Measurements from ENCODE around the gene PDXK.
A peak's percentile ranks its signal among the peaks of the same experiment; 100 is the strongest.

PDXK gene

GRCh38 chr21:43740497-43741156 is 21.7 kb downstream of the PDXK start:
- Histone ChIP-seq H3K9ac (ENCODE audit: low read depth, low read length, poor library complexity) (no peak overlapping the region), H3K14ac (ENCODE audit: low read length) (no peak overlapping the region), H2BK15ac (ENCODE audit: low read length) (no peak overlapping the region), H4K8ac (ENCODE audit: low read depth, low read length) (no peak overlapping the region), H2BK12ac (ENCODE audit: low read length) (no peak overlapping the region), H3K4me2 (ENCODE audit: insufficient read depth, low read length, poor library complexity, severe bottlenecking) (peak overlapping the region; percentile 43), H3K9me3 (replicated peaks in 1 of 2; ENCODE audit: control insufficient read depth in 2 of 2, insufficient read depth in 1 of 2, low read depth in 1 of 2, low read length in 2 of 2) (peaks cover 0 to 1% of the 10 kb centered on the region in 2 donors), H3K4me1 (ENCODE audit: control insufficient read depth in 2 of 2, insufficient read depth in 1 of 2, low read depth in 1 of 2, low read length in 2 of 2) (peaks cover 4 to 10% of the 10 kb centered on the region in 2 donors), H2BK120ac (ENCODE audit: low read depth, low read length) (no peak overlapping the region), H3K18ac (ENCODE audit: low read length) (no peak overlapping the region), H3K27me3 (ENCODE audit: control insufficient read depth in 3 of 3, insufficient read depth in 3 of 3, low read depth in 1 of 3, low read length in 3 of 3) (no peaks in the 10 kb centered on the region), H2AFZ (ENCODE audit: low read length) (peak overlapping the region; percentile 2), H2AK5ac (ENCODE audit: low read depth, low read length) (no peak overlapping the region), H2BK5ac (ENCODE audit: low read length) (no peak overlapping the region), H3K4me3 (ENCODE audit: low read length in 2 of 2) (no peak overlapping the region), H4K91ac (ENCODE audit: low read depth, low read length, poor library complexity) (no peak overlapping the region), H3K4ac (ENCODE audit: low read length) (no peak overlapping the region), H3K27ac (replicated peaks; ENCODE audit: low read length) (peak overlapping the region; percentile 10), H3K36me3 (replicated peaks in 1 of 2; ENCODE audit: control insufficient read depth in 2 of 2, insufficient read depth in 2 of 2, low read length in 2 of 2) (peaks cover 6 to 34% of the 10 kb centered on the region in 2 donors), H3K23ac (ENCODE audit: low read depth, low read length, poor library complexity) (no peak overlapping the region), H3K79me1 (ENCODE audit: low read depth, low read length) (peaks cover 4% of the 10 kb centered on the region)
- WGBS, 2 donors (ENCODE audit: extremely low coverage in 2 of 2, insufficient read length in 2 of 2, insufficient replicate concordance in 1 of 2): no CpG with 5 or more reads among the region's 25 CpGs
- DNase-seq (ENCODE audit: low spot score): peak; percentile 53

GRCh38 chr21:43741423-43742096 is 22.6 kb downstream of the PDXK start:
- Histone ChIP-seq H3K79me1 (ENCODE audit: low read depth, low read length) (peaks cover 4% of the 10 kb centered on the region), H2AK5ac (ENCODE audit: low read depth, low read length) (peak overlapping the region; percentile 86), H3K18ac (ENCODE audit: low read length) (peak overlapping the region; percentile 77), H3K36me3 (replicated peaks in 1 of 2; ENCODE audit: control insufficient read depth in 2 of 2, insufficient read depth in 2 of 2, low read length in 2 of 2) (peaks cover 11 to 44% of the 10 kb centered on the region in 2 donors), H3K9ac (ENCODE audit: low read depth, low read length, poor library complexity) (peak overlapping the region; percentile 83), H3K27me3 (ENCODE audit: control insufficient read depth in 3 of 3, insufficient read depth in 3 of 3, low read depth in 1 of 3, low read length in 3 of 3) (no peaks in the 10 kb centered on the region), H4K91ac (ENCODE audit: low read depth, low read length, poor library complexity) (no peak overlapping the region), H3K9me3 (replicated peaks in 1 of 2; ENCODE audit: control insufficient read depth in 2 of 2, insufficient read depth in 1 of 2, low read depth in 1 of 2, low read length in 2 of 2) (peaks cover 0 to 1% of the 10 kb centered on the region in 2 donors), H3K4me3 (ENCODE audit: low read length in 2 of 2) (peak overlapping the region in 1 of 2 donors; percentile 20), H3K23ac (ENCODE audit: low read depth, low read length, poor library complexity) (peak overlapping the region; percentile 67), H4K8ac (ENCODE audit: low read depth, low read length) (peak overlapping the region; percentile 1), H2BK120ac (ENCODE audit: low read depth, low read length) (peak overlapping the region; percentile 87), H3K27ac (replicated peaks; ENCODE audit: low read length) (peak overlapping the region; percentile 25), H2BK5ac (ENCODE audit: low read length) (peak overlapping the region; percentile 69), H2AFZ (ENCODE audit: low read length) (no peak overlapping the region), H3K14ac (ENCODE audit: low read length) (no peak overlapping the region), H3K4ac (ENCODE audit: low read length) (no peak overlapping the region), H3K4me2 (ENCODE audit: insufficient read depth, low read length, poor library complexity, severe bottlenecking) (no peak overlapping the region), H3K4me1 (ENCODE audit: control insufficient read depth in 2 of 2, insufficient read depth in 1 of 2, low read depth in 1 of 2, low read length in 2 of 2) (peaks cover 4 to 10% of the 10 kb centered on the region in 2 donors), H2BK12ac (ENCODE audit: low read length) (peak overlapping the region; percentile 66), H2BK15ac (ENCODE audit: low read length) (peak overlapping the region; percentile 49)
- DNase-seq (ENCODE audit: low spot score): no peak
- no CpG with 5 or more reads among the region's 28 CpGs for WGBS, 2 donors (ENCODE audit: extremely low coverage in 2 of 2, insufficient read length in 2 of 2, insufficient replicate concordance in 1 of 2)

GRCh38 chr21:43743947-43744346 is 25.0 kb downstream of the PDXK start:
- H2BK5ac ChIP-seq (ENCODE audit: low read length): no peak overlapping the region
- no peak overlapping the region for H2BK120ac ChIP-seq (ENCODE audit: low read depth, low read length)
- H3K79me1 ChIP-seq (ENCODE audit: low read depth, low read length): peaks cover 2% of the 10 kb centered on the region
- H3K27me3 ChIP-seq (ENCODE audit: control insufficient read depth in 3 of 3, insufficient read depth in 3 of 3, low read depth in 1 of 3, low read length in 3 of 3): no peaks in the 10 kb centered on the region
- no peak overlapping the region for H4K91ac ChIP-seq (ENCODE audit: low read depth, low read length, poor library complexity)
- no peak for DNase-seq (ENCODE audit: low spot score)
- H3K36me3 ChIP-seq (replicated peaks in 1 of 2; ENCODE audit: control insufficient read depth in 2 of 2, insufficient read depth in 2 of 2, low read length in 2 of 2): peaks cover 11 to 61% of the 10 kb centered on the region in 2 donors
- H3K18ac ChIP-seq (ENCODE audit: low read length): no peak overlapping the region
- no peak overlapping the region for H3K23ac ChIP-seq (ENCODE audit: low read depth, low read length, poor library complexity)
- H2AK5ac ChIP-seq (ENCODE audit: low read depth, low read length): no peak overlapping the region
- peaks cover 0 to 1% of the 10 kb centered on the region in 2 donors for H3K9me3 ChIP-seq (replicated peaks in 1 of 2; ENCODE audit: control insufficient read depth in 2 of 2, insufficient read depth in 1 of 2, low read depth in 1 of 2, low read length in 2 of 2)
- no peak overlapping the region for H3K4me3 ChIP-seq (ENCODE audit: low read length in 2 of 2)
- H3K4me1 ChIP-seq (ENCODE audit: control insufficient read depth in 2 of 2, insufficient read depth in 1 of 2, low read depth in 1 of 2, low read length in 2 of 2): peaks cover 2 to 6% of the 10 kb centered on the region in 2 donors
- H2BK12ac ChIP-seq (ENCODE audit: low read length): no peak overlapping the region
- H3K27ac ChIP-seq (replicated peaks; ENCODE audit: low read length): no peak overlapping the region
- no peak overlapping the region for H3K9ac ChIP-seq (ENCODE audit: low read depth, low read length, poor library complexity)
- H3K4ac ChIP-seq (ENCODE audit: low read length): no peak overlapping the region
- no CpG with 5 or more reads among the region's 8 CpGs for WGBS, 2 donors (ENCODE audit: extremely low coverage in 2 of 2, insufficient read length in 2 of 2, insufficient replicate concordance in 1 of 2)
- no peak overlapping the region for H4K8ac ChIP-seq (ENCODE audit: low read depth, low read length)
- no peak overlapping the region for H3K4me2 ChIP-seq (ENCODE audit: insufficient read depth, low read length, poor library complexity, severe bottlenecking)
- H2AFZ ChIP-seq (ENCODE audit: low read length): no peak overlapping the region
- no peak overlapping the region for H2BK15ac ChIP-seq (ENCODE audit: low read length)
- H3K14ac ChIP-seq (ENCODE audit: low read length): no peak overlapping the region

- no peak overlapping the region for H3K4me3 ChIP-seq (ENCODE audit: low read length in 2 of 2)
- no peaks in the 10 kb centered on the region for H3K27me3 ChIP-seq (ENCODE audit: control insufficient read depth in 3 of 3, insufficient read depth in 3 of 3, low read depth in 1 of 3, low read length in 3 of 3)
- no peak overlapping the region for H3K4ac ChIP-seq (ENCODE audit: low read length)
- H3K36me3 ChIP-seq (replicated peaks in 1 of 2; ENCODE audit: control insufficient read depth in 2 of 2, insufficient read depth in 2 of 2, low read length in 2 of 2): peaks cover 11 to 66% of the 10 kb centered on the region in 2 donors
- no peak overlapping the region for H2BK5ac ChIP-seq (ENCODE audit: low read length)
- H2AK5ac ChIP-seq (ENCODE audit: low read depth, low read length): no peak overlapping the region
- no peak overlapping the region for H3K23ac ChIP-seq (ENCODE audit: low read depth, low read length, poor library complexity)
- H2BK15ac ChIP-seq (ENCODE audit: low read length): no peak overlapping the region
- no peak for DNase-seq (ENCODE audit: low spot score)
- H2AFZ ChIP-seq (ENCODE audit: low read length): no peak overlapping the region
- no peak overlapping the region for H3K9ac ChIP-seq (ENCODE audit: low read depth, low read length, poor library complexity)
- H2BK120ac ChIP-seq (ENCODE audit: low read depth, low read length): no peak overlapping the region
- no peak overlapping the region for H3K27ac ChIP-seq (replicated peaks; ENCODE audit: low read length)
- peaks cover 0 to 1% of the 10 kb centered on the region in 2 donors for H3K9me3 ChIP-seq (replicated peaks in 1 of 2; ENCODE audit: control insufficient read depth in 2 of 2, insufficient read depth in 1 of 2, low read depth in 1 of 2, low read length in 2 of 2)
- H2BK12ac ChIP-seq (ENCODE audit: low read length): no peak overlapping the region
- no peak overlapping the region for H3K4me2 ChIP-seq (ENCODE audit: insufficient read depth, low read length, poor library complexity, severe bottlenecking)
- H4K8ac ChIP-seq (ENCODE audit: low read depth, low read length): no peak overlapping the region
- H3K4me1 ChIP-seq (ENCODE audit: control insufficient read depth in 2 of 2, insufficient read depth in 1 of 2, low read depth in 1 of 2, low read length in 2 of 2): peaks cover 2 to 6% of the 10 kb centered on the region in 2 donors
- H3K14ac ChIP-seq (ENCODE audit: low read length): no peak overlapping the region
- H3K18ac ChIP-seq (ENCODE audit: low read length): no peak overlapping the region
- H4K91ac ChIP-seq (ENCODE audit: low read depth, low read length, poor library complexity): no peak overlapping the region
- no CpG with 5 or more reads among the region's 18 CpGs for WGBS, 2 donors (ENCODE audit: extremely low coverage in 2 of 2, insufficient read length in 2 of 2, insufficient replicate concordance in 1 of 2)
- peaks cover 2% of the 10 kb centered on the region for H3K79me1 ChIP-seq (ENCODE audit: low read depth, low read length)
Observed at GRCh38 chr21:43744725-43745124, 25.8 kb downstream of the PDXK start.
